Retinal pigment epithelial cell (primary cell): ENCODE measurements around the gene USP34.

Experiments
- DNase-seq: peaks from one replicate; pipeline ENCODE4 v3.0.0-alpha.2; 2010; ENCODE audit warnings: low read depth
- H3K4me3 ChIP-seq: 2 replicates; pipeline ENCODE4 v1.5.1; 2011; ENCODE audit warnings: mild to moderate bottlenecking, low read length, control low read depth, moderate library complexity
- TF ChIP-seq, protein P1 (sequence below): conservative IDR thresholded peaks from 2 replicates; pipeline ENCODE4 v1.5.1; 2011; ENCODE audit warnings: low read depth, low read length, control low read depth, inconsistent platforms

Gene USP34

DNA sequence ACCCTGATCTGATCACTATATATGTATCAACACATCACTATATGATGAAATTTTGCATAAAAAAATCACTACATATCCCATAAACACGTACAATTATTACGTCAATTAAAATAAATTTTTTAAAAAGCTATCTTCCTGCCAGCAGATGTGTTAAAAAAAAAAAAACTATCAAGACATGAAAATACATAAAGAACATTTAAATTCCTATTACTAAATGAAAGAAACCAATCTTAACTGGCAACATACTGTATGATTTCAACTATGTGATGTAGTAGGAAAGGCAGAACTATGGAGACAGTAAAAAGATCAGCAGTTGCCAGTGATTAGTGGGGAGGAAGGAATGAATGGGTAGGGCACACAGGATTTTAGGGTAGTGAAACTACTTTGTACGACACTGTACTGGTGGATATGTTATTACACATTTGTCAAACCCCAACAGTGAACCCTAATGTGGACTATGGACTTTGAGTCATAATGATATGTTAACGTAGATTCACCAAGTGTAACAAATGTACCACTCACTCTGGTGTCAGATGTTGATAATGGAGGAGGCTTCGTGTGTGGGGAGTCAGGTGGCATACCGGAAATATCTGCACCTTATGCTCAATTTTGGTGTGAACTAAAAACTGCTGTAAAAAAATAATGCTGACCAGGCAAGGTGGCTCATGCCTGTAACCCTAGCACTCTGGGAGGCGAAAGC is 27.4 kb downstream of the USP34 start:
- no peak for DNase-seq
- TF ChIP-seq, protein P1, sequence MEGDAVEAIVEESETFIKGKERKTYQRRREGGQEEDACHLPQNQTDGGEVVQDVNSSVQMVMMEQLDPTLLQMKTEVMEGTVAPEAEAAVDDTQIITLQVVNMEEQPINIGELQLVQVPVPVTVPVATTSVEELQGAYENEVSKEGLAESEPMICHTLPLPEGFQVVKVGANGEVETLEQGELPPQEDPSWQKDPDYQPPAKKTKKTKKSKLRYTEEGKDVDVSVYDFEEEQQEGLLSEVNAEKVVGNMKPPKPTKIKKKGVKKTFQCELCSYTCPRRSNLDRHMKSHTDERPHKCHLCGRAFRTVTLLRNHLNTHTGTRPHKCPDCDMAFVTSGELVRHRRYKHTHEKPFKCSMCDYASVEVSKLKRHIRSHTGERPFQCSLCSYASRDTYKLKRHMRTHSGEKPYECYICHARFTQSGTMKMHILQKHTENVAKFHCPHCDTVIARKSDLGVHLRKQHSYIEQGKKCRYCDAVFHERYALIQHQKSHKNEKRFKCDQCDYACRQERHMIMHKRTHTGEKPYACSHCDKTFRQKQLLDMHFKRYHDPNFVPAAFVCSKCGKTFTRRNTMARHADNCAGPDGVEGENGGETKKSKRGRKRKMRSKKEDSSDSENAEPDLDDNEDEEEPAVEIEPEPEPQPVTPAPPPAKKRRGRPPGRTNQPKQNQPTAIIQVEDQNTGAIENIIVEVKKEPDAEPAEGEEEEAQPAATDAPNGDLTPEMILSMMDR, result no peak
- H3K4me3 ChIP-seq, result no peak overlapping the region

DNA sequence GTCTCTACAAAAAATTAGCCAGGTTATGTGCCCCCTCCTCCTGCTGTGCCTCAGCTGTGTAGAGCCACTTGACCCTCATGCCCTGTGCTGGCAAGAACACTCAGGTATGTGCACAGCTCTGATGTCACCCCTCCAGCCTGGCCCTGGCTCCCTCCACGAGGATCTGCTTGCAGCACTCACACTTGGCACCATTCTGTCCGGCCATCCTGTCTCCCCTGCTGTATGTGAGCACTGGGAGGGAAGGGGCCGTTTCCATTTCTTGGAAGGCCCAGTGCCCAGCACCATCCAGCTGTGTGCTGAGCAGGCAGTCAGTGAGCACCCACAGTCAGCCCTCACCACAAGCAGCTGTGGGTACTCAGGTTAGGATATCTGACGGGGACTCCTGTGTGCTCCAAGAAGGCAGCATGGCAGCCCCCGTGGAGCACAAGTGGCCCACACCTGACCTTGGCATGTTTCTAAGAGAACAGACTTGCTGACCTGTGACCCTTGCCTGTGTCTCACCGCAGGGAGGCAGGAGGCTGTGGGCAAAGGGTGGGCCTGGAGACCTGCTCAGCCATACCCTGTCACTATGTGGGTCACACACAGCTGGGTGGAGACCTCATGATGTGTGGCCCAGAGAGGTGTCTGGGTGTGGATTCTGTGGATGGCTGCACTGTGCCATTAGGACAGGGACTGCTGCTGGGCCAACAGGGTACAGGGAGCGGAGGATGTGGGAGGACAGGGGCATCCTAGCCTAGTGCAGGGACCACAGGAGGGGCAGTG is 31.5 kb downstream of the USP34 start:
- DNase-seq, result no peak
- no peak overlapping the region for H3K4me3 ChIP-seq
- TF ChIP-seq, protein P1, result no peak

DNA sequence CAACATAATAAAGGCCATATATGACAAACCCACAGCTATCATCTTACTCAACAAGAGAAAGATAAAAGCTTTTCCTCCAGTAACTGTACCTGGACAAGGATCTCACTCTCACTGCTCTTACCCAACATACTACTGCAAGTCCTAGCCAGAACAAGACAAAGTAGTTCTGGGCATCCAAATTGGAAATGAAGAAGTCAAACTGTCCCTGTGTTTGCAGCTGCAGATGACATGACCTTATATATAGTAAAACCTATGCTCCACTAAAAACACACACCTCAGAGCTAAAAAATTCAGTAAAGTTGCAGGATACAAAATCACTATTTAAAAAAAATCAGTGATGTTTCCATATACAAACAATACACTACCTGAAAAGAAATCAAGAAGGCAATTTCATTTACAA is 32.2 kb downstream of the USP34 start:
- no peak overlapping the region for H3K4me3 ChIP-seq
- DNase-seq, result no peak
- TF ChIP-seq, protein P1, result no peak

DNA sequence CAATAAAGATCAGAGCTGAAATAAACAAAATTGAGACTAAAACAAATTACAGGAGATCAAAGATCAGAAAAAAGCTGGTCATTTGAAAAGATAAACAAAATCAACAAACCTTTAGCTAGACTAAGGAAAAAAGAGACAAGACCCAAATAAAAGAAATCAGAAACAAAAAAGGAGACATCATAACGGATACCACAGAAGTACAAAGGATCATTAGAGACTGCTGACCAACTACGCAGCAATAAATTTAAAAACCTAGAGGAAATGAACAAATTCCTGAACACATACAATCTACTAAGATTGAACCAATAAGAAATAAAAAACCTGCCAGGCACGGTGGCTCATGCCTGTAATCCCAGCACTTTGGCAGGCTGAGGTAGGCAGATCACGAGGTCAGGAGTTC is 33.7 kb downstream of the USP34 start:
- no peak for DNase-seq
- TF ChIP-seq, protein P1, result no peak
- H3K4me3 ChIP-seq, result no peak overlapping the region

DNA sequence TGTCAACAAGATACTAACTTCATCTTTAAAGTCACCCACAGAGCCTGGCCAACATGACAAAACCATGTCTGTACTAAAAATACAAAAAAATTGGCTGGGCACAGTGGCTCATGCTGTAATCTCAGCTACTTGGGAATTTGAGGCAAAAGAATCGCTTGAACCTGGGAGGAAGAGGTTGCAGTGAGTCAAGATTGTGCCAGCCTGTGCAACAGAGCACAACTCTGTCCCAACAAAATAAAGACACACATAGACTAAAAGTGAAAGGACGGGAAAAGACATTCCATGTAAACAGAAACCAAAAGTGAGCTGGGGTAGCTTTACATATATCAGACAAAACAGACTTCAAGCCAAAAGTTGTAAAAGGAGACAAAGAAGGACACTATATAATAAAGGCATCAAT is 34.8 kb downstream of the USP34 start:
- no peak overlapping the region for H3K4me3 ChIP-seq
- TF ChIP-seq, protein P1, result no peak
- DNase-seq, result no peak

DNA sequence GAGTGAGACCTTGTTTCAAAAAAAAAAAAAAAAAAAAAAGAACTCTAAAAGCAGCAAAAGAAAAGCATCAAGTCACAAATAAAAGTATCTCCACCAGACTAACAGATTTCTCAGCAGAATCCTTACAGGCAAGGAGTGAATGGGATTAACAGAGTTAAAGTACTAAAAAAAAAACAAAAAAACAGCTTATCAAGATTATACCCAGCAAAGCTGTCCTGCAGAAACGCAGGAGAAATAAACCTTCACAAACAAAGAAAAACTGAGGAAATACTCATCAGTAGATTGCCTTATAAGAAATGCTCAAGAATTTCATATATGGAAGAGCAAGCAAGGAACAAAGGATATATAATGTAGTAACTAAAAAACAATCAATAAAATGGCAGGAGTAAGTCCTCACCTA is 35.6 kb downstream of the USP34 start:
- DNase-seq, result no peak
- no peak overlapping the region for H3K4me3 ChIP-seq
- TF ChIP-seq, protein P1, result no peak

DNA sequence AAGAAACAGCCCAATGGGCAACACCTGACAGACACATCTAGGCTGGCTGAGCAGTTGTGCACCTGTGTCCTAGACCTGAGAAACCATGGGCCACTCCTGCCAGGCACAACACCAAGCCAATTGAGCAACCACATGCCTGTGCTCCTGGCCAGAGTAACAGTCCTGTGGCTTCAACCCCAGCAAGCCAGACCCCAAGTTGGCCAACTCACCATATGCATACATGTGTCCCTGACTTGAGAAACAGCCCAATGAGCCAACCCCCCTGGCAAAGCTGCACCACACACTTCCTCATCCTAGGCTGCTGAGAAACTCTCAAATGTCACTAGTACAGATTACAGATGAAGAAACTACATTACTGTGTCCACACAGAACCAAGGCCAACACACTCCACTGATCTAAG is 36.6 kb downstream of the USP34 start:
- TF ChIP-seq, protein P1, result no peak
- no peak overlapping the region for H3K4me3 ChIP-seq
- DNase-seq, result no peak
